SK-N-SH (cell line): Measurements from ENCODE around the gene IQSEC1.

Experiments used
- JUND ChIP-seq: IDR thresholded peaks from 2 replicates; pipeline ENCODE4 v1.4.0; 2012
- TF ChIP-seq, protein P1 (sequence below): fragments of 200-600 bp; sonication (generic); IDR thresholded peaks from 2 replicates; pipeline ENCODE4 v1.6.1; 2017; ENCODE audit warnings: antibody characterized with exemption, mild to moderate bottlenecking, moderate library complexity

DNA sequence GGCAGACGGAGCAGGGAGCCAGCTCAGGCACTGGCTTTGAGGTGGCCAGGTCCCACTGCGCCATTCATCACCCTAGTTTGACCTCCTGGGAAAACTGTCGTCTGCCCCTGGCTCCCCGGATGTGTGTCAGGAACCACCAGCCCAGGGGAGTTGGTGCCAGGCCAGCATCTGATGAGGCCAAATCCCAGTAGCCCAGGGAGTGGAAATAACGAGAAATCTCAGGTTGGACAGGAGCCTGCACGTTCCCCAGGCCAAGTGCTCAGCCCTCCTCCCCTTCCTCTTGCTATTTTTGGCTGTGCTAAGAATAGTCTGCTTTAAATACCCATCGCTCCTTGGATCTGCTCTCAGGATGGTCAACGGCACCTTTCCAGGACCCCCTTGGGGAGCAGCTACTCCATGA lies 138.8 kb downstream of the IQSEC1 start:
- TF ChIP-seq, protein P1, sequence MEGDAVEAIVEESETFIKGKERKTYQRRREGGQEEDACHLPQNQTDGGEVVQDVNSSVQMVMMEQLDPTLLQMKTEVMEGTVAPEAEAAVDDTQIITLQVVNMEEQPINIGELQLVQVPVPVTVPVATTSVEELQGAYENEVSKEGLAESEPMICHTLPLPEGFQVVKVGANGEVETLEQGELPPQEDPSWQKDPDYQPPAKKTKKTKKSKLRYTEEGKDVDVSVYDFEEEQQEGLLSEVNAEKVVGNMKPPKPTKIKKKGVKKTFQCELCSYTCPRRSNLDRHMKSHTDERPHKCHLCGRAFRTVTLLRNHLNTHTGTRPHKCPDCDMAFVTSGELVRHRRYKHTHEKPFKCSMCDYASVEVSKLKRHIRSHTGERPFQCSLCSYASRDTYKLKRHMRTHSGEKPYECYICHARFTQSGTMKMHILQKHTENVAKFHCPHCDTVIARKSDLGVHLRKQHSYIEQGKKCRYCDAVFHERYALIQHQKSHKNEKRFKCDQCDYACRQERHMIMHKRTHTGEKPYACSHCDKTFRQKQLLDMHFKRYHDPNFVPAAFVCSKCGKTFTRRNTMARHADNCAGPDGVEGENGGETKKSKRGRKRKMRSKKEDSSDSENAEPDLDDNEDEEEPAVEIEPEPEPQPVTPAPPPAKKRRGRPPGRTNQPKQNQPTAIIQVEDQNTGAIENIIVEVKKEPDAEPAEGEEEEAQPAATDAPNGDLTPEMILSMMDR, result no peak
- no peak for TF ChIP-seq JUND
